Measurements from ENCODE around the gene ORM1.
A peak's percentile ranks its signal among the peaks of the same experiment; 100 is the strongest.
"Not testable (repeated sequence)": the region's sequence is repeated elsewhere in the genome, so short reads cannot be mapped to it uniquely, and the experiment has no call there.

ORM1 gene

GRCh38 chr9:114319147-114319546 is 3.8 kb upstream of the ORM1 start:
- H3K4me3 ChIP-seq (ENCODE audit: low read length), result no peak overlapping the region
- DNase-seq (ENCODE audit: low read depth), result no peak
- TF ChIP-seq CTCF (IDR thresholded peaks at IDR 0.05; ENCODE audit: insufficient read depth, low read depth, low read length, missing control alignments), result no peak

GRCh38 chr9:114320710-114321109 is 2.2 kb upstream of the ORM1 start:
- DNase-seq (ENCODE audit: low read depth), result peak; percentile 83
- not testable (repeated sequence) for H3K4me3 ChIP-seq (ENCODE audit: low read length)

GRCh38 chr9:114321759-114322158 is 1.1 kb upstream of the ORM1 start:
- H3K4me3 ChIP-seq (ENCODE audit: low read length), result no peak overlapping the region
- DNase-seq (ENCODE audit: low read depth), result no peak
- TF ChIP-seq CTCF (IDR thresholded peaks at IDR 0.05; ENCODE audit: insufficient read depth, low read depth, low read length, missing control alignments), result no peak

GRCh38 chr9:114322160-114322818 is 609 bp upstream of the ORM1 start:
- DNase-seq (ENCODE audit: low read depth); H3K4me3 ChIP-seq (ENCODE audit: low read length): not testable (repeated sequence)

- H3K4me3 ChIP-seq (ENCODE audit: low read length), result not testable (repeated sequence)
These were observed 951 bp downstream of the ORM1 start for GRCh38 chr9:114323849-114324248.

GRCh38 chr9:114324492-114324891 is 1.6 kb downstream of the ORM1 start:
- no peak overlapping the region for H3K4me3 ChIP-seq (ENCODE audit: low read length)
- TF ChIP-seq CTCF (IDR thresholded peaks at IDR 0.05; ENCODE audit: insufficient read depth, low read depth, low read length, missing control alignments), result no peak
- DNase-seq (ENCODE audit: low read depth), result no peak

More at GRCh38 chr9:114323849-114324248, 951 bp downstream of the ORM1 start:
- not testable (repeated sequence) for DNase-seq (ENCODE audit: low read depth)

GRCh38 chr9:114324965-114325364 is 2.1 kb downstream of the ORM1 start:
- not testable (repeated sequence) for DNase-seq (ENCODE audit: low read depth); H3K4me3 ChIP-seq (ENCODE audit: low read length)

- not testable (repeated sequence) for DNase-seq (ENCODE audit: low read depth); H3K4me3 ChIP-seq (ENCODE audit: low read length)
These were observed 2.9 kb downstream of the ORM1 start for GRCh38 chr9:114325684-114326254.

- TF ChIP-seq CTCF (IDR thresholded peaks at IDR 0.05; ENCODE audit: insufficient read depth, low read depth, low read length, missing control alignments), result no peak
- H3K4me3 ChIP-seq (ENCODE audit: low read length), result no peak overlapping the region
- DNase-seq (ENCODE audit: low read depth), result no peak
These were observed 4.9 kb downstream of the ORM1 start for GRCh38 chr9:114327749-114328148.

- not testable (repeated sequence) for DNase-seq (ENCODE audit: low read depth); H3K4me3 ChIP-seq (ENCODE audit: low read length)
These were observed 5.5 kb downstream of the ORM1 start for GRCh38 chr9:114328357-114328820.

GRCh38 chr9:114328937-114329624 is 6.2 kb downstream of the ORM1 start:
- not testable (repeated sequence) for DNase-seq (ENCODE audit: low read depth); H3K4me3 ChIP-seq (ENCODE audit: low read length)

- DNase-seq (ENCODE audit: low read depth); H3K4me3 ChIP-seq (ENCODE audit: low read length): not testable (repeated sequence)
These were observed 6.7 kb downstream of the ORM1 start, which contains the start of gene ORM2 for GRCh38 chr9:114329625-114330022. TSS of gene ORM2 (plus strand) at chr9:114329869. CDS start at chr9:114329905, 36 bp downstream.

Measured in epithelial cell of esophagus (primary cell).